ENCODE data around the gene MEGF11. TPM values are rescaled to one million over a fixed set of nuclear protein-coding genes. Genes with fewer than 3 reads are reported as not detected.

The MEGF11 gene
- polyA plus RNA-seq, 3 donors, result 2.6 to 3.5 (median 2.7) TPM

GRCh38 chr15:66144978-66145725 is 108.4 kb downstream of the MEGF11 start:
- no peak for DNase-seq

GRCh38 chr15:66142285-66142684 is 111.3 kb downstream of the MEGF11 start:
- no peak for DNase-seq

GRCh38 chr15:66139591-66140207 is 113.9 kb downstream of the MEGF11 start:
- no peak for DNase-seq

- no peak for DNase-seq
Observed at GRCh38 chr15:66138892-66139590, 114.5 kb downstream of the MEGF11 start.

- DNase-seq, result no peak
Observed at GRCh38 chr15:66138096-66138783, 115.3 kb downstream of the MEGF11 start.

- DNase-seq, result no peak
Observed at GRCh38 chr15:66136948-66137347, 116.6 kb downstream of the MEGF11 start.

GRCh38 chr15:66135664-66136063 is 117.9 kb downstream of the MEGF11 start:
- no peak for DNase-seq

GRCh38 chr15:66134284-66134683 is 119.3 kb downstream of the MEGF11 start:
- DNase-seq, result no peak

GRCh38 chr15:66133247-66133885 is 120.2 kb downstream of the MEGF11 start:
- DNase-seq, result no peak

- no peak for DNase-seq
Observed at GRCh38 chr15:66132251-66132816, 121.2 kb downstream of the MEGF11 start.

- DNase-seq, result no peak
Observed at GRCh38 chr15:66131831-66132230, 121.7 kb downstream of the MEGF11 start.

GRCh38 chr15:66131200-66131599 is 122.3 kb downstream of the MEGF11 start:
- DNase-seq, result no peak

GRCh38 chr15:66130496-66131034 is 123.0 kb downstream of the MEGF11 start:
- no peak for DNase-seq

- no peak for DNase-seq
Observed at GRCh38 chr15:66129586-66129985, 124.0 kb downstream of the MEGF11 start.

- DNase-seq, result no peak
Observed at GRCh38 chr15:66128116-66128680, 125.4 kb downstream of the MEGF11 start.

- DNase-seq, result no peak
Observed at GRCh38 chr15:66126456-66126855, 127.1 kb downstream of the MEGF11 start.

GRCh38 chr15:66126031-66126441 is 127.5 kb downstream of the MEGF11 start:
- DNase-seq, result no peak

GRCh38 chr15:66124651-66125050 is 128.9 kb downstream of the MEGF11 start:
- no peak for DNase-seq

GRCh38 chr15:66123799-66124198 is 129.8 kb downstream of the MEGF11 start:
- no peak for DNase-seq

GRCh38 chr15:66120422-66120821 is 133.1 kb downstream of the MEGF11 start:
- no peak for DNase-seq

- no peak for DNase-seq
Observed at GRCh38 chr15:66117841-66118240, 135.7 kb downstream of the MEGF11 start.
